NCI-H82 (cell line): ENCODE data around the gene OR4C12.
"Not testable (repeated sequence)": the region's sequence is repeated elsewhere in the genome, so short reads cannot be mapped to it uniquely, and the experiment has no call there.

Experiments used
- DNase-seq: peaks from one replicate; lab custom pipeline; 2025; lab: John Stamatoyannopoulos, UW

The OR4C12 gene

DNA sequence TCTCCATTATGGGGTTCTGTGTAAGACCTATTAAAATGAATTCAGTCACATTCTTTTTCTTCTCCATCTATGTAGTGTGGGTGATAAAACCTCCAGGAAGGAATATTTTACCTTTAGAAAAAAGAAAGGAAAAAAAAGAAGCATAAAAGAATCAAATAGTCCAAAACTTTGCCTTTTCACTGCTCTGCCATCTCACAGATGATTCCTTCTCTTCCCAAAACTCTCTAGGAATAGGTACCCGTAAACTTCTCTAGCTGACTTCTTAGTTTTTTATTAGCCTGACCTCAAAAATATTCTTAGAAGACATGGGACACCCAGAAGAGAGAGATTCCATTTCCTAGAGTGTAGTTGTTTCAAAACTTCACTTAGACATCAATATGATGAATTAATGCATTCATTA lies at the start of gene OR4C12:
Gene OR4C12 (minus strand): TSS at position 101 of the 400 bp plus-strand sequence. CDS start 34 bp downstream, at position 67.
- DNase-seq: not testable (repeated sequence)

DNA sequence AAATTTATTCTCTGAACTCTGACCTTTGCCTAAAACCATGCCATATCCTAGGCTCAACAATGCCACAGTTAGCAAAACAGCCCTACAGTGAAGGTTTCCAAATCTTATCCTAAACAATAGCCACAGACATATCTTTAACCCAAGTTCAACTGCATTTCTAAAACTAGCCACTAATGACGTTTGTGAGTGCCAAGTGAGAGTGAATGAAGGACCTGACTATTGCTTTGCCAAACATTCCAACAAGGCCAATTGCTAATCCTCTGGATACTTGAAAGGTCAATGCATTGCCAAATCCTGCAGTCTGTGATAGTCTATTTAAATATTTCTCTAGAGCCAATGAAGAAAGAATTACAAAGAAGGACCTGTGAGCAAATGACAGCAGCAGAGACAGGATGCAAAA lies 47.9 kb upstream of the OR4C12 start:
- no peak for DNase-seq

- DNase-seq: peak; percentile 90
Observed at GRCh38 chr11:49995565-49995964, 13.2 kb upstream of the OR4C12 start.

DNA sequence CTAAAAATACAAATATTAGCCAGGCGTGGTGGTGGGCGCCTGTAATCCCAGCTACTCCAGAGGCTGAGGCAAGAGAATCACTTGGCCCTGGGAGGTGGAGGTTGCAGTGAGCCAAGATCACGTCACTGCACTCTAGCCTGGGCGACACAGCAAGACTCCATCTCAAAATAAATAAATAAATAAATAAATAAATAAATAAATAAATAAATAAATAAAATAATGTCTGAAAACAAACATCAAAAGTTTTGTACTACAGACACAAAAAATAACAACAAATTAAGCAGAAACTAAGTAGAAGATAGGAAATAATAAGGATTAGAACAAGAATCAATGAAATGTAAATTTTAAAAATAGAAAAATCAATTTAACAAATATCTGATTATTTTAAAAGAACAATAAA lies 8.9 kb downstream of the OR4C12 start:
- DNase-seq: not testable (repeated sequence)

DNA sequence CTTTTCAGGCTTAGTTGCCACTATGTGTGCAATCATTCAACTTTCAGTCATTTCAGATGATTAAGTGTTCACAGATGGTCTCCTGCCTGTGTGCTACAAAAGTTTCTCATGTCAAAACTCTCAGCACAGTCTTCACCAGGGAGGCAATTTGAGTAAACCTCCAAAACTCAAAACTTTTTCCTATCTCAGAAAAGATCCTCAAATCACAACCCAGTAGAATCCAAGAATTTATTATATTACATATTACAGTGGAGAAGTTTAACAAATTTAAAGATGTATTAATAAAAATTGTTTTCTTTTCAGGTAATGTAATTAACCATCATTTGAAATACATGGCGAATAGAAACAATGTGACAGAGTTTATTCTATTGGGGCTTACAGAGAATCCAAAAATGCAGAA lies 30.2 kb downstream of the OR4C12 start, which contains the start of gene OR4C13:
Gene OR4C13 (plus strand): TSS at position 301 of the 400 bp plus-strand sequence. CDS start 32 bp downstream, at position 333.
- DNase-seq: no peak

DNA sequence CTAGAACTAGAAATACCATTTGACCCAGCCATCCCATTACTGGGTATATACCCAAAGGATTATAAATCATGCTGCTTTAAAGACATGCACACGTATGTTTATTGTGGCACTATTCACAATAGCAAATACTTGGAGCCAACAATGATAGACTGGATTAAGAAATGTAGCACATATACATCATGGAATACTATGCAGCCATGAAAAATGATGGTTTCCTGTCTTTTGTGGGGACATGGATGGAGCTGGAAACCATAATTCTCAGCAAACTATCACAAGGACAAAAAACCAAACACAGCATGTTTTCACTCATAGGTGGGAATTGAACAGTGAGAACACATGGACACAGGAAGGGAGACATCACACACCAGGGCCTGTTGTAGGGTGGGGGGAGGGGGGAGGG lies 33.6 kb downstream of the OR4C12 start:
- DNase-seq: not testable (repeated sequence)
